Measurements from ENCODE around the gene ZNF101.

Gene ZNF101

DNA sequence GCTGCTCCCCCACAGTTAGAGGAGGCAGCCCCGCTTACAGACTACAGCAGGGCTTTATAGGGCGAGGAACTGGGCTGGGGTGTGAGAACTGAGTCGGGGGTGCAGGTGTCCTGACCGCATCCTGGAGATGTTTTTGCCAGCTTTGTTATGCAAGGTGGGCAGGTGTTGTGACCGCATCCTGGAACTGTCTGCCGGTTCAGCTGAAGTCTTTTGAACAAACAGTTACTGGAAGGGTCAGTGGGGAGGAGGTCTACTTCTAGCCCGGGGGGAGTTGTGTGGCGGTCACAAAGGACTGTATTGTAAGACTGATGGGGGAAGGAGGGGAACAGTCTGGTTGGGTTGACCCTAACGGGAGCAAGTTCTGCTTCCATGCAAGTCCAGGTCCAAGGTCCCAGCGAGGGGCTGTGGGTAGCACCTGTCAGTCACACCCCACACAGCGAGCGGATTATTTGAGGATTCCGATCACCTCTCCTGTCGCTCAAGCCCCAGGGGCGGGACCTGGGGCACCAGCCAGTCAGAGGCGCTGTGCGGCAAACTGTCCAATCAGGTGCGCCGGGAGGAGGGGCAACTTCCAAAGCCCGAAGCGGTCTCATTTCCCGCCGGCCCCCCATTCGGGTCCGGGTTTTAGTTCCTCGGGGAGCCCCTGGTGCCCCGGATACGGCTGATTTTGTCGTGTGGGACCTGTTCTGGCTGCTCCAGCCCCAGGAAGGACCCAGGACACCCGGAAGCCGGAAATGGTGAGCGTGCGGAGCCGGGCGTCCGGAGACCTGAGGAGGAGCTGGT is at the start of gene ZNF101:
Gene ZNF101, plus strand, starts transcription at position 610 of the 783 bp plus-strand sequence. Its CDS starts 125 bp downstream, at position 735.
- TF ChIP-seq, protein P1, sequence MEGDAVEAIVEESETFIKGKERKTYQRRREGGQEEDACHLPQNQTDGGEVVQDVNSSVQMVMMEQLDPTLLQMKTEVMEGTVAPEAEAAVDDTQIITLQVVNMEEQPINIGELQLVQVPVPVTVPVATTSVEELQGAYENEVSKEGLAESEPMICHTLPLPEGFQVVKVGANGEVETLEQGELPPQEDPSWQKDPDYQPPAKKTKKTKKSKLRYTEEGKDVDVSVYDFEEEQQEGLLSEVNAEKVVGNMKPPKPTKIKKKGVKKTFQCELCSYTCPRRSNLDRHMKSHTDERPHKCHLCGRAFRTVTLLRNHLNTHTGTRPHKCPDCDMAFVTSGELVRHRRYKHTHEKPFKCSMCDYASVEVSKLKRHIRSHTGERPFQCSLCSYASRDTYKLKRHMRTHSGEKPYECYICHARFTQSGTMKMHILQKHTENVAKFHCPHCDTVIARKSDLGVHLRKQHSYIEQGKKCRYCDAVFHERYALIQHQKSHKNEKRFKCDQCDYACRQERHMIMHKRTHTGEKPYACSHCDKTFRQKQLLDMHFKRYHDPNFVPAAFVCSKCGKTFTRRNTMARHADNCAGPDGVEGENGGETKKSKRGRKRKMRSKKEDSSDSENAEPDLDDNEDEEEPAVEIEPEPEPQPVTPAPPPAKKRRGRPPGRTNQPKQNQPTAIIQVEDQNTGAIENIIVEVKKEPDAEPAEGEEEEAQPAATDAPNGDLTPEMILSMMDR (IDR thresholded peaks at IDR 0.05; ENCODE audit: insufficient read depth, low read length, poor library complexity, severe bottlenecking), result no peak
- DNase-seq (ENCODE audit: extremely low read depth, insufficient read length), result peak; percentile 96
- no peaks in the 10 kb centered on the region; the same call in 1 of the 2 replicates for H3K36me3 ChIP-seq (ENCODE audit: control insufficient read depth, insufficient read depth, low read length)
- peak within 1 kb of the TSS; percentile 93 for H3K4me3 ChIP-seq (replicated peaks; ENCODE audit: low read depth, low read length)
- H3K27me3 ChIP-seq (replicated peaks; ENCODE audit: control insufficient read depth, insufficient read depth, low read length), result no peaks in the 10 kb centered on the region

- TF ChIP-seq, protein P1 (IDR thresholded peaks at IDR 0.05; ENCODE audit: insufficient read depth, low read length, poor library complexity, severe bottlenecking), result no peak
- Histone ChIP-seq H3K36me3 (ENCODE audit: control insufficient read depth, insufficient read depth, low read length) (peaks cover 2% of the 10 kb centered on the region), H3K4me3 (replicated peaks; ENCODE audit: low read depth, low read length) (no peak overlapping the region; the same call in 1 of the 2 replicates), H3K27me3 (replicated peaks; ENCODE audit: control insufficient read depth, insufficient read depth, low read length) (no peaks in the 10 kb centered on the region)
- DNase-seq (ENCODE audit: extremely low read depth, insufficient read length), result no peak
Measured at GRCh38 chr19:19619181-19619848, 49.3 kb upstream of the ZNF101 start.

GRCh38 chr19:19619849-19620210 is 48.8 kb upstream of the ZNF101 start:
- Histone ChIP-seq H3K27me3 (replicated peaks; ENCODE audit: control insufficient read depth, insufficient read depth, low read length) (no peaks in the 10 kb centered on the region), H3K36me3 (ENCODE audit: control insufficient read depth, insufficient read depth, low read length) (peaks cover 4% of the 10 kb centered on the region), H3K4me3 (replicated peaks; ENCODE audit: low read depth, low read length) (no peak overlapping the region)
- TF ChIP-seq, protein P1 (IDR thresholded peaks at IDR 0.05; ENCODE audit: insufficient read depth, low read length, poor library complexity, severe bottlenecking), result no peak
- DNase-seq (ENCODE audit: extremely low read depth, insufficient read length), result no peak

GRCh38 chr19:19623383-19623782 is 45.3 kb upstream of the ZNF101 start:
- Histone ChIP-seq H3K36me3 (ENCODE audit: control insufficient read depth, insufficient read depth, low read length) (peaks cover 4% of the 10 kb centered on the region), H3K4me3 (replicated peaks; ENCODE audit: low read depth, low read length) (no peak overlapping the region), H3K27me3 (replicated peaks; ENCODE audit: control insufficient read depth, insufficient read depth, low read length) (no peaks in the 10 kb centered on the region)
- TF ChIP-seq, protein P1 (IDR thresholded peaks at IDR 0.05; ENCODE audit: insufficient read depth, low read length, poor library complexity, severe bottlenecking), result no peak
- no peak for DNase-seq (ENCODE audit: extremely low read depth, insufficient read length)

DNA sequence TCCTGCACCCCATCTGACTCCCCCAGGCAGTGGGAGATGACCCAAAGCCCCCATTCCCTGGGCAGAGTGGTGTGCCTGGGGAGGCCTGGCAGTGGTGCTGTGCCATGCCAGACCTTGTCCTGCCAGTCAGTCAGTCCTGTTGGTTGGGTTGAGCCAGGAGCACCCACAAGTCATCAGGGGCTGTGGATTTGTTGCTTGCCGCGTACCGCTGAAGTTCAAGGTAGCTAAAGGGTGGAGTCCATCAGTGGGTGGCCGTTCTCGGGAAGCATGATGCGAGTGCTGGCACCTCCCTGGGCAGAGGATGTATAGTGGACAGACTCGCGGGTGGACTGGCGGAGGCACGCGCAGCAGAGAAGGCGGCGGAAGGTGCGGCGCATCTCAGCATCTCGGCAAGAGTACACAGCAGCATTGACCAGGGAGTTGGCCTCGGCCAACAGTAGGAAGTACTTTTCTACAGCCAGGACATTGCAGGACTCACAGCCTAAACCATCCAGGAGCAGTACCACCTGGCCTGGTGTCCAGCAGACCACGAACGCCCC is 44.5 kb upstream of the ZNF101 start:
- TF ChIP-seq, protein P1 (IDR thresholded peaks at IDR 0.05; ENCODE audit: insufficient read depth, low read length, poor library complexity, severe bottlenecking), result no peak
- peaks cover 4% of the 10 kb centered on the region for H3K36me3 ChIP-seq (ENCODE audit: control insufficient read depth, insufficient read depth, low read length)
- no peaks in the 10 kb centered on the region for H3K27me3 ChIP-seq (replicated peaks; ENCODE audit: control insufficient read depth, insufficient read depth, low read length)
- DNase-seq (ENCODE audit: extremely low read depth, insufficient read length), result no peak
- no peak overlapping the region for H3K4me3 ChIP-seq (replicated peaks; ENCODE audit: low read depth, low read length)
